ENCODE measurements around the gene NADSYN1.

NADSYN1 gene

GRCh38 chr11:71452199-71453036, 585 bp upstream of the NADSYN1 start:
- peak overlapping the region; percentile 43 for H3K27ac ChIP-seq (ENCODE audit: low read depth, low read length)
- peaks cover 17% of the 10 kb centered on the region for H3K4me1 ChIP-seq (ENCODE audit: control insufficient read depth, insufficient read depth, low read length)
- H3K27me3 ChIP-seq (ENCODE audit: control insufficient read depth, insufficient read depth, low read length), result no peaks in the 10 kb centered on the region

GRCh38 chr11:71453918-71454304, 908 bp downstream of the NADSYN1 start:
- Histone ChIP-seq H3K27ac (ENCODE audit: low read depth, low read length) (no peak overlapping the region), H3K9me3 (ENCODE audit: control insufficient read depth, insufficient read depth, low read length) (no peaks in the 10 kb centered on the region), H3K4me3 (ENCODE audit: low read depth, low read length) (peak overlapping the region; percentile 85), H3K27me3 (ENCODE audit: control insufficient read depth, insufficient read depth, low read length) (no peaks in the 10 kb centered on the region), H3K9ac (ENCODE audit: low read depth, low read length) (no peak overlapping the region), H3K4me1 (ENCODE audit: control insufficient read depth, insufficient read depth, low read length) (peaks cover 17% of the 10 kb centered on the region), H3K36me3 (ENCODE audit: control insufficient read depth, insufficient read depth, low read length) (peaks cover 37% of the 10 kb centered on the region)

More at GRCh38 chr11:71452199-71453036, 585 bp upstream of the NADSYN1 start:
- Histone ChIP-seq H3K9ac (ENCODE audit: low read depth, low read length) (peak overlapping the region; percentile 42; the same call in 1 of the 2 replicates), H3K9me3 (ENCODE audit: control insufficient read depth, insufficient read depth, low read length) (no peaks in the 10 kb centered on the region), H3K4me3 (ENCODE audit: low read depth, low read length) (peak overlapping the region; percentile 85), H3K36me3 (ENCODE audit: control insufficient read depth, insufficient read depth, low read length) (peaks cover 22% of the 10 kb centered on the region)

GRCh38 chr11:71454470-71455113, 1.6 kb downstream of the NADSYN1 start:
- H3K9ac ChIP-seq (ENCODE audit: low read depth, low read length), result no peak overlapping the region

GRCh38 chr11:71456294-71456693, 3.3 kb downstream of the NADSYN1 start:
- peaks cover 56% of the 10 kb centered on the region for H3K36me3 ChIP-seq (ENCODE audit: control insufficient read depth, insufficient read depth, low read length)
- no peak overlapping the region for H3K9ac ChIP-seq (ENCODE audit: low read depth, low read length)

More at GRCh38 chr11:71454470-71455113, 1.6 kb downstream of the NADSYN1 start:
- Histone ChIP-seq H3K4me3 (ENCODE audit: low read depth, low read length) (no peak overlapping the region), H3K4me1 (ENCODE audit: control insufficient read depth, insufficient read depth, low read length) (peaks cover 17% of the 10 kb centered on the region), H3K9me3 (ENCODE audit: control insufficient read depth, insufficient read depth, low read length) (no peaks in the 10 kb centered on the region), H3K27ac (ENCODE audit: low read depth, low read length) (no peak overlapping the region), H3K27me3 (ENCODE audit: control insufficient read depth, insufficient read depth, low read length) (no peaks in the 10 kb centered on the region), H3K36me3 (ENCODE audit: control insufficient read depth, insufficient read depth, low read length) (peaks cover 43% of the 10 kb centered on the region)

GRCh38 chr11:71456831-71457230, 3.8 kb downstream of the NADSYN1 start:
- Histone ChIP-seq H3K9me3 (ENCODE audit: control insufficient read depth, insufficient read depth, low read length) (no peaks in the 10 kb centered on the region), H3K27ac (ENCODE audit: low read depth, low read length) (no peak overlapping the region), H3K27me3 (ENCODE audit: control insufficient read depth, insufficient read depth, low read length) (no peaks in the 10 kb centered on the region), H3K36me3 (ENCODE audit: control insufficient read depth, insufficient read depth, low read length) (peaks cover 59% of the 10 kb centered on the region), H3K9ac (ENCODE audit: low read depth, low read length) (no peak overlapping the region), H3K4me1 (ENCODE audit: control insufficient read depth, insufficient read depth, low read length) (peaks cover 8% of the 10 kb centered on the region), H3K4me3 (ENCODE audit: low read depth, low read length) (no peak overlapping the region)

More at GRCh38 chr11:71456294-71456693, 3.3 kb downstream of the NADSYN1 start:
- no peak overlapping the region for H3K4me3 ChIP-seq (ENCODE audit: low read depth, low read length)
- H3K27ac ChIP-seq (ENCODE audit: low read depth, low read length), result no peak overlapping the region
- H3K4me1 ChIP-seq (ENCODE audit: control insufficient read depth, insufficient read depth, low read length), result peaks cover 12% of the 10 kb centered on the region
- H3K27me3 ChIP-seq (ENCODE audit: control insufficient read depth, insufficient read depth, low read length), result no peaks in the 10 kb centered on the region
- no peaks in the 10 kb centered on the region for H3K9me3 ChIP-seq (ENCODE audit: control insufficient read depth, insufficient read depth, low read length)

GRCh38 chr11:71458146-71459070, 5.4 kb downstream of the NADSYN1 start:
- H3K9ac ChIP-seq (ENCODE audit: low read depth, low read length), result no peak overlapping the region
- no peak overlapping the region for H3K27ac ChIP-seq (ENCODE audit: low read depth, low read length)
- H3K9me3 ChIP-seq (ENCODE audit: control insufficient read depth, insufficient read depth, low read length), result no peaks in the 10 kb centered on the region
- no peaks in the 10 kb centered on the region for H3K4me1 ChIP-seq (ENCODE audit: control insufficient read depth, insufficient read depth, low read length)
- H3K36me3 ChIP-seq (ENCODE audit: control insufficient read depth, insufficient read depth, low read length), result peaks cover 59% of the 10 kb centered on the region
- H3K4me3 ChIP-seq (ENCODE audit: low read depth, low read length), result no peak overlapping the region
- no peaks in the 10 kb centered on the region for H3K27me3 ChIP-seq (ENCODE audit: control insufficient read depth, insufficient read depth, low read length)

- no peak overlapping the region for H3K27ac ChIP-seq (ENCODE audit: low read depth, low read length)
- H3K27me3 ChIP-seq (ENCODE audit: control insufficient read depth, insufficient read depth, low read length), result no peaks in the 10 kb centered on the region
- no peaks in the 10 kb centered on the region for H3K4me1 ChIP-seq (ENCODE audit: control insufficient read depth, insufficient read depth, low read length)
- peaks cover 60% of the 10 kb centered on the region for H3K36me3 ChIP-seq (ENCODE audit: control insufficient read depth, insufficient read depth, low read length)
- H3K9me3 ChIP-seq (ENCODE audit: control insufficient read depth, insufficient read depth, low read length), result no peaks in the 10 kb centered on the region
- no peak overlapping the region for H3K4me3 ChIP-seq (ENCODE audit: low read depth, low read length)
- H3K9ac ChIP-seq (ENCODE audit: low read depth, low read length), result no peak overlapping the region
These were observed 6.2 kb downstream of the NADSYN1 start for GRCh38 chr11:71459076-71459766.

GRCh38 chr11:71459767-71460320, 6.8 kb downstream of the NADSYN1 start:
- Histone ChIP-seq H3K9ac (ENCODE audit: low read depth, low read length) (no peak overlapping the region), H3K27ac (ENCODE audit: low read depth, low read length) (no peak overlapping the region), H3K36me3 (ENCODE audit: control insufficient read depth, insufficient read depth, low read length) (peaks cover 61% of the 10 kb centered on the region)

GRCh38 chr11:71461696-71462095, 8.7 kb downstream of the NADSYN1 start:
- Histone ChIP-seq H3K4me3 (ENCODE audit: low read depth, low read length) (no peak overlapping the region), H3K27me3 (ENCODE audit: control insufficient read depth, insufficient read depth, low read length) (no peaks in the 10 kb centered on the region), H3K36me3 (ENCODE audit: control insufficient read depth, insufficient read depth, low read length) (peaks cover 48% of the 10 kb centered on the region), H3K27ac (ENCODE audit: low read depth, low read length) (no peak overlapping the region), H3K9ac (ENCODE audit: low read depth, low read length) (no peak overlapping the region), H3K9me3 (ENCODE audit: control insufficient read depth, insufficient read depth, low read length) (no peaks in the 10 kb centered on the region), H3K4me1 (ENCODE audit: control insufficient read depth, insufficient read depth, low read length) (no peaks in the 10 kb centered on the region)

More at GRCh38 chr11:71459767-71460320, 6.8 kb downstream of the NADSYN1 start:
- no peaks in the 10 kb centered on the region for H3K9me3 ChIP-seq (ENCODE audit: control insufficient read depth, insufficient read depth, low read length)
- no peaks in the 10 kb centered on the region for H3K4me1 ChIP-seq (ENCODE audit: control insufficient read depth, insufficient read depth, low read length)
- H3K27me3 ChIP-seq (ENCODE audit: control insufficient read depth, insufficient read depth, low read length), result no peaks in the 10 kb centered on the region
- no peak overlapping the region for H3K4me3 ChIP-seq (ENCODE audit: low read depth, low read length)

GRCh38 chr11:71462726-71463125, 9.7 kb downstream of the NADSYN1 start:
- Histone ChIP-seq H3K9me3 (ENCODE audit: control insufficient read depth, insufficient read depth, low read length) (no peaks in the 10 kb centered on the region), H3K27me3 (ENCODE audit: control insufficient read depth, insufficient read depth, low read length) (no peaks in the 10 kb centered on the region), H3K9ac (ENCODE audit: low read depth, low read length) (no peak overlapping the region), H3K36me3 (ENCODE audit: control insufficient read depth, insufficient read depth, low read length) (peaks cover 40% of the 10 kb centered on the region), H3K27ac (ENCODE audit: low read depth, low read length) (no peak overlapping the region), H3K4me3 (ENCODE audit: low read depth, low read length) (no peak overlapping the region), H3K4me1 (ENCODE audit: control insufficient read depth, insufficient read depth, low read length) (no peaks in the 10 kb centered on the region)

Data from HUES48 (cell line).